H1 (cell line): ENCODE results near the gene KCNH4. TPM values are rescaled to one million over a fixed set of nuclear protein-coding genes. Genes with fewer than 3 reads are reported as not detected.

Source experiments
- CTCF ChIA-PET: fragments of 300-600 bp; sonication (Branson Sonifier 250); formaldehyde crosslinking; loops from one replicate; lab custom pipeline; 2021; ENCODE audit not compliant: partially characterized antibody; lab: Charles Lee
- POLR2A ChIA-PET: fragments of 300-600 bp; sonication (Branson Sonifier 250); formaldehyde crosslinking; loops from one replicate; lab custom pipeline; 2021; ENCODE audit warnings: inconsistent platforms; ENCODE audit not compliant: partially characterized antibody; lab: Charles Lee
- DNase-seq, 2 experiments: peaks; one replicate each; pipeline versions ENCODE4 v3.0.0 to v3.0.0-alpha.2; 2010 to 2022; ENCODE audit warnings: low spot score in 2 of 2, low read depth in 1 of 2, mixed read lengths in 1 of 2
- FAIRE-seq: peaks from 2 replicates; lab custom pipeline; 2011; peaks lifted over from hg19 to GRCh38; lab: Jason Lieb, UNC
- H2AFZ ChIP-seq: 2 replicates; pipeline ENCODE4 v1.8.1; 2012; ENCODE audit warnings: low read length, inconsistent platforms
- H2AK5ac ChIP-seq: 2 replicates; pipeline ENCODE4 v1.6.1; 2013; ENCODE audit warnings: low read depth, low read length
- H2BK120ac ChIP-seq: replicated peaks from 2 replicates; pipeline ENCODE3; 2013; ENCODE audit warnings: low read depth, low read length, inconsistent platforms
- H2BK12ac ChIP-seq: 2 replicates; pipeline ENCODE4 v1.6.1; 2013; ENCODE audit warnings: low read depth, low read length
- H2BK15ac ChIP-seq: 2 replicates; pipeline ENCODE4 v1.6.1; 2013; ENCODE audit warnings: low read length
- H2BK20ac ChIP-seq: 2 replicates; pipeline ENCODE4 v1.6.1; 2013; ENCODE audit warnings: low read length
- H2BK5ac ChIP-seq: 2 replicates; pipeline ENCODE4 v1.6.1; 2013; ENCODE audit warnings: low read depth, low read length
- H3K14ac ChIP-seq: 2 replicates; pipeline ENCODE4 v1.6.1; 2013; ENCODE audit warnings: inconsistent platforms; ENCODE audit not compliant: insufficient read length
- H3K18ac ChIP-seq: 2 replicates; pipeline ENCODE4 v1.6.1; 2013; ENCODE audit warnings: low read length; ENCODE audit errors: extremely low read depth
- H3K23ac ChIP-seq: 2 replicates; pipeline ENCODE4 v1.6.1; 2013; ENCODE audit warnings: inconsistent platforms; ENCODE audit not compliant: insufficient read length
- H3K23me2 ChIP-seq: 2 replicates; pipeline ENCODE4 v1.6.1; 2013; ENCODE audit warnings: low read depth, low read length
- H3K27ac ChIP-seq: 2 replicates; pipeline ENCODE4 v1.6.1; 2011; ENCODE audit warnings: low read depth, low read length, inconsistent platforms
- H3K27me3 ChIP-seq, 4 experiments: replicated peaks in 1 of 4; 1 replicate in 1 of 4; 2 replicates in 3 of 4; pipeline versions ENCODE4 v1.6.1 to v1.8.1; 2011 to 2013; ENCODE audit warnings: low read length in 3 of 4, mild to moderate bottlenecking in 3 of 4, inconsistent platforms in 2 of 4, mixed read lengths in 2 of 4, moderate library complexity in 1 of 4; ENCODE audit not compliant: control insufficient read depth in 3 of 4, insufficient read depth in 3 of 4; ENCODE audit errors: extremely low read depth in 1 of 4
- H3K36me3 ChIP-seq, 4 experiments: 2 replicates each; pipeline versions ENCODE4 v1.6.1 to v1.8.1; 2011 to 2013; ENCODE audit warnings: mild to moderate bottlenecking in 4 of 4, low read length in 3 of 4, moderate library complexity in 2 of 4, control low read depth in 1 of 4, inconsistent platforms in 1 of 4; ENCODE audit not compliant: insufficient read depth in 4 of 4, control insufficient read depth in 2 of 4
- H3K4ac ChIP-seq: replicated peaks from 2 replicates; pipeline ENCODE3; 2013; ENCODE audit warnings: low read length, low read depth, mixed read lengths, inconsistent platforms; ENCODE audit not compliant: insufficient read length
- H3K4me1 ChIP-seq, 4 experiments: replicated peaks in 1 of 4; 1 replicate in 1 of 4; 2 replicates in 3 of 4; pipeline versions ENCODE4 v1.6.1 to v1.8.1; 2011 to 2013; ENCODE audit warnings: low read length in 3 of 4, inconsistent platforms in 2 of 4, mixed read lengths in 1 of 4; ENCODE audit not compliant: insufficient read depth in 4 of 4, control insufficient read depth in 3 of 4
- H3K4me2 ChIP-seq, 2 experiments: 2 replicates each; pipeline versions ENCODE4 v1.6.1 to v1.8.1; 2011 to 2013; ENCODE audit warnings: low read depth in 2 of 2, low read length in 2 of 2, control low read depth in 1 of 2, inconsistent platforms in 1 of 2, mild to moderate bottlenecking in 1 of 2; ENCODE audit not compliant: insufficient read depth in 1 of 2
- H3K4me3 ChIP-seq, 4 experiments: fragments of 200-600, 300-600 bp in 1 of 4; sonication (generic), shearing (Covaris generic), sonication (Bioruptor Twin) in 1 of 4; 2 replicates each; pipeline versions ENCODE4 v1.5.1 to v1.8.1; 2011 to 2016; ENCODE audit warnings: low read length in 4 of 4, low read depth in 3 of 4, control low read depth in 2 of 4, inconsistent platforms in 2 of 4, mild to moderate bottlenecking in 2 of 4, mixed read lengths in 1 of 4, moderate library complexity in 1 of 4; ENCODE audit not compliant: insufficient read depth in 2 of 4; ENCODE audit errors: extremely low read depth in 1 of 4
- H3K56ac ChIP-seq: replicated peaks from 2 replicates; pipeline ENCODE3; 2013; ENCODE audit warnings: low read depth, mild to moderate bottlenecking, mixed read lengths, low read length, inconsistent platforms; ENCODE audit not compliant: insufficient read length
- H3K79me1 ChIP-seq: 2 replicates; pipeline ENCODE4 v1.6.1; 2013; ENCODE audit warnings: low read depth, low read length, control low read depth
- H3K79me2 ChIP-seq, 2 experiments: 2 replicates each; pipeline versions ENCODE4 v1.6.1 to v1.8.1; 2012 to 2013; ENCODE audit warnings: low read length in 2 of 2, mild to moderate bottlenecking in 2 of 2, inconsistent platforms in 1 of 2; ENCODE audit not compliant: insufficient read depth in 2 of 2, control insufficient read depth in 1 of 2
- H3K9ac ChIP-seq, 4 experiments: replicated peaks in 1 of 4; 1 replicate in 1 of 4; 2 replicates in 3 of 4; pipeline versions ENCODE4 v1.6.1 to v1.8.1; 2011 to 2013; ENCODE audit warnings: low read depth in 3 of 4, low read length in 3 of 4, control low read depth in 2 of 4, mild to moderate bottlenecking in 2 of 4, moderate library complexity in 2 of 4, inconsistent platforms in 1 of 4; ENCODE audit errors: extremely low read depth in 1 of 4
- H3K9me3 ChIP-seq, 2 experiments: 2 replicates each; pipeline versions ENCODE4 v1.6.1 to v1.8.1; 2012 to 2013; ENCODE audit warnings: mild to moderate bottlenecking in 2 of 2, moderate library complexity in 2 of 2, control low read depth in 1 of 2, inconsistent platforms in 1 of 2, low read depth in 1 of 2, low read length in 1 of 2, mixed read lengths in 1 of 2; ENCODE audit not compliant: insufficient read depth in 2 of 2
- H4K20me1 ChIP-seq, 2 experiments: replicated peaks in 1 of 2; 2 replicates each; pipeline versions ENCODE3 to v1.8.1; 2011 to 2013; ENCODE audit warnings: inconsistent platforms in 2 of 2, low read length in 2 of 2, mild to moderate bottlenecking in 1 of 2; ENCODE audit not compliant: insufficient read depth in 2 of 2, control insufficient read depth in 1 of 2
- H4K5ac ChIP-seq: 2 replicates; pipeline ENCODE4 v1.6.1; 2013; ENCODE audit warnings: low read length, low read depth, mixed read lengths, inconsistent platforms; ENCODE audit not compliant: insufficient read length
- H4K8ac ChIP-seq: 2 replicates; pipeline ENCODE4 v1.8.0; 2013; ENCODE audit warnings: mild to moderate bottlenecking, moderate library complexity, low read length, inconsistent platforms; ENCODE audit not compliant: insufficient read depth; ENCODE audit errors: extremely low read depth
- H4K91ac ChIP-seq: replicated peaks from 2 replicates; pipeline ENCODE3; 2013; ENCODE audit warnings: low read length, mixed read lengths, inconsistent platforms; ENCODE audit not compliant: insufficient read length
- ATF2 ChIP-seq: IDR thresholded peaks from 2 replicates; pipeline ENCODE4 v1.6.1; 2012; ENCODE audit warnings: low read length, inconsistent platforms
- ATF3 ChIP-seq: IDR thresholded peaks from 2 replicates; pipeline ENCODE4 v1.6.1; 2011; ENCODE audit warnings: low read depth, mild to moderate bottlenecking, low read length; ENCODE audit not compliant: insufficient read depth
- CREB1 ChIP-seq: IDR thresholded peaks from 2 replicates; pipeline ENCODE4 v1.6.1; 2012; ENCODE audit warnings: inconsistent platforms
- CTBP2 ChIP-seq: IDR thresholded peaks from 2 replicates; pipeline ENCODE4 v1.7.0; 2011; ENCODE audit warnings: borderline replicate concordance, mild to moderate bottlenecking, moderate library complexity, mixed read lengths, low read length; ENCODE audit not compliant: insufficient read depth, insufficient read length
- HDAC6 ChIP-seq: IDR thresholded peaks from one replicate; pipeline ENCODE4 v1.7.1; 2012; ENCODE audit warnings: low read depth, mild to moderate bottlenecking, inconsistent platforms, low read length, moderate library complexity
- JUND ChIP-seq: IDR thresholded peaks from 2 replicates; pipeline ENCODE4 v1.6.1; 2011; ENCODE audit warnings: mild to moderate bottlenecking, improper control_type of control experiment, low read length
- KDM1A ChIP-seq: fragments of 200-600, 300-600 bp; sonication (generic); IDR thresholded peaks from 2 replicates; pipeline ENCODE4 v1.7.1; 2016; ENCODE audit warnings: mild to moderate bottlenecking, low read length, borderline replicate concordance
- MAFK ChIP-seq: IDR thresholded peaks from 2 replicates; pipeline ENCODE4 v1.6.1; 2012; ENCODE audit warnings: low read depth, mild to moderate bottlenecking, improper control_type of control experiment, low read length
- SIX5 ChIP-seq: IDR thresholded peaks from 2 replicates; pipeline ENCODE4 v1.6.1; 2011; ENCODE audit warnings: mild to moderate bottlenecking, low read depth, low read length
- TAF1 ChIP-seq: IDR thresholded peaks from 2 replicates; pipeline ENCODE4 v1.6.1; 2011; ENCODE audit warnings: mild to moderate bottlenecking, low read depth, low read length
- TAF7 ChIP-seq: optimal IDR thresholded peaks from 2 replicates; pipeline ENCODE3; 2011; ENCODE audit warnings: low read depth, mild to moderate bottlenecking, inconsistent platforms, low read length, moderate library complexity, borderline replicate concordance
- TBP ChIP-seq: IDR thresholded peaks from 2 replicates; pipeline ENCODE4 v1.6.1; 2011; ENCODE audit warnings: low read depth, low read length, improper control_type of control experiment
- YY1 ChIP-seq: IDR thresholded peaks from 2 replicates; pipeline ENCODE4 v1.6.1; 2011; ENCODE audit warnings: low read depth, mild to moderate bottlenecking, low read length
- WGBS, 2 experiments: shearing (Covaris generic) in 1 of 2; methylation state at CpG; one replicate each; pipeline versions ENCODE4 v1.1.6 to v1.1.7; 2013 to 2015; ENCODE audit warnings: low lambda C conversion rate in 2 of 2, mixed read lengths in 2 of 2, inconsistent platforms in 1 of 2, low coverage in 1 of 2, missing lambda C conversion rate in 1 of 2; ENCODE audit not compliant: insufficient replicate concordance in 2 of 2, insufficient coverage in 1 of 2, insufficient read length in 1 of 2; ENCODE audit errors: extremely low coverage in 1 of 2, missing lambda C conversion rate in 1 of 2; 5-methylcytosine and 5-hydroxymethylcytosine counted together
- polyA plus RNA-seq, 7 experiments: library from polyadenylated mRNA; depleted of rRNA in 3 of 7; stranded (reverse) in 5 of 7; unstranded in 2 of 7; fragments of >200 nt in 5 of 7; fragments of 200-250 nt in 2 of 7; gene quantifications; 1 replicate in 5 of 7; 2 replicates in 1 of 7; 4 replicates in 1 of 7; pipeline versions ENCODE4 v1.2.1 to v1.2.3, GENCODE V29; 2011 to 2013; ENCODE audit warnings: missing spikeins in 2 of 7, mixed read lengths in 2 of 7
- total RNA-seq: library from RNA; stranded (reverse); fragmentation: NEBNext Ultra II Directional; extraction: Animal tissue kit (Norgen Biotek cat#: 25700); gene quantifications from 2 replicates; pipeline ENCODE4 v1.2.1, GENCODE V29; 2021

The KCNH4 gene
- total and polyA plus RNA-seq, 2 of the 8 experiments (the other 6 are each of a cell fraction or from before 2014, with no cell fraction given), result 0.44 to 0.47 TPM

GRCh38 chr17:42201458-42201772 lies 20.5 kb upstream of the KCNH4 start:
- DNase-seq, result no peak
- no peak for FAIRE-seq
- Histone ChIP-seq H3K9me3 (no peaks in the 10 kb centered on the region), H3K79me1 (no peaks in the 10 kb centered on the region), H3K56ac (no peak overlapping the region), H2BK5ac (no peak overlapping the region; the same call in 1 of the 2 replicates), H3K4me3 (no peak overlapping the region), H3K14ac (no peak overlapping the region), H4K5ac (no peak overlapping the region), H3K36me3 (peaks cover 0 to 15% (median 4%) of the 10 kb centered on the region in 4 experiments; a peak in 5 of 8 replicates), H3K23me2 (no peaks in the 10 kb centered on the region), H3K27me3 (no peaks in the 10 kb centered on the region), H4K8ac (no peak overlapping the region), H3K4me2 (no peak overlapping the region), H3K4me1 (no peaks in the 10 kb centered on the region), H3K27ac (no peak overlapping the region), H3K4ac (no peak overlapping the region), H3K23ac (no peak overlapping the region), H3K9ac (no peak overlapping the region), H2BK20ac (no peak overlapping the region), H2BK120ac (no peak overlapping the region), H3K18ac (no peak overlapping the region), H4K20me1 (no peaks in the 10 kb centered on the region), H3K79me2 (no peaks in the 10 kb centered on the region), H2BK15ac (no peak overlapping the region), H2AK5ac (no peak overlapping the region), H4K91ac (no peak overlapping the region), H2BK12ac (no peak overlapping the region), H2AFZ (no peak overlapping the region)
- 86% methylated on average over 9 of the region's 10 CpGs; no CpG with 5 or more reads in 1 of the 2 experiments for WGBS, 2 experiments
- ChIA-PET POLR2A (interaction anchor here (1.4 kb wide), 1 partner anchor 8 kb away, joined by 3 read pairs; no protein-coding TSS in a partner anchor), CTCF (interaction anchor here (1.0 to 1.7 kb wide), 6 partner anchors 13 to 226 kb away, joined by 3 to 4 read pairs (median 3); no protein-coding TSS in a partner anchor)
- TF ChIP-seq SIX5 (no peak), KDM1A (no peak), CTBP2 (no peak), TBP (no peak), ATF2 (no peak), MAFK (no peak), CREB1 (no peak), TAF1 (no peak), JUND (no peak), TAF7 (no peak), YY1 (no peak), HDAC6 (no peak), ATF3 (no peak)
